ENCODE results near the gene IGF1R. TPM values are rescaled to one million over a fixed set of nuclear protein-coding genes. Genes with fewer than 3 reads are reported as not detected.
A peak's percentile ranks its signal among the peaks of the same experiment; 100 is the strongest.

IGF1R gene
- total RNA-seq, 1 donor from 2014 or later = 47.7 TPM

- no peak for ATAC-seq
- Histone ChIP-seq H3K27me3 (ENCODE audit: low read depth) (no peaks in the 10 kb centered on the region), H3K9me3 (no peaks in the 10 kb centered on the region), H3K36me3 (no peaks in the 10 kb centered on the region), H3K27ac (no peak overlapping the region), H3K4me3 (no peak overlapping the region), H3K4me1 (peaks cover 35% of the 10 kb centered on the region)
- intact Hi-C loops (cut with DNase I) = no loop called here
- no peak for TF ChIP-seq CTCF (IDR thresholded peaks at IDR 0.05)
- no peak for DNase-seq
These were observed 96.8 kb downstream of the IGF1R start for GRCh38 chr15:98745179-98745578.

GRCh38 chr15:98745650-98746374, 97.5 kb downstream of the IGF1R start:
- DNase-seq = no peak
- Histone ChIP-seq H3K27ac (no peak overlapping the region), H3K4me1 (peaks cover 35% of the 10 kb centered on the region), H3K4me3 (no peak overlapping the region), H3K9me3 (no peaks in the 10 kb centered on the region), H3K27me3 (ENCODE audit: low read depth) (no peaks in the 10 kb centered on the region), H3K36me3 (no peaks in the 10 kb centered on the region)
- intact Hi-C loops (cut with DNase I) = no loop called here
- no peak for ATAC-seq
- no peak for TF ChIP-seq CTCF (IDR thresholded peaks at IDR 0.05)

- Histone ChIP-seq H3K4me1 (peaks cover 35% of the 10 kb centered on the region), H3K27ac (no peak overlapping the region), H3K4me3 (no peak overlapping the region), H3K9me3 (no peaks in the 10 kb centered on the region), H3K27me3 (ENCODE audit: low read depth) (no peaks in the 10 kb centered on the region), H3K36me3 (no peaks in the 10 kb centered on the region)
- no peak for DNase-seq
- intact Hi-C loops (cut with DNase I) = no loop called here
- TF ChIP-seq CTCF (IDR thresholded peaks at IDR 0.05) = no peak
- no peak for ATAC-seq
These were observed 98.2 kb downstream of the IGF1R start for GRCh38 chr15:98746375-98747155.

GRCh38 chr15:98751767-98752166, 103.4 kb downstream of the IGF1R start:
- Histone ChIP-seq H3K9me3 (no peaks in the 10 kb centered on the region), H3K27ac (no peak overlapping the region), H3K4me1 (peaks cover 26% of the 10 kb centered on the region), H3K4me3 (no peak overlapping the region), H3K36me3 (no peaks in the 10 kb centered on the region), H3K27me3 (ENCODE audit: low read depth) (no peaks in the 10 kb centered on the region)
- ATAC-seq (no peak), DNase-seq (no peak)
- intact Hi-C loops (cut with DNase I) = no loop called here
- TF ChIP-seq CTCF (IDR thresholded peaks at IDR 0.05) = no peak

GRCh38 chr15:98753726-98754656, 105.7 kb downstream of the IGF1R start:
- H3K36me3 ChIP-seq = no peaks in the 10 kb centered on the region
- intact Hi-C loops (cut with DNase I) = no loop called here
- H3K4me3 ChIP-seq = peak overlapping the region; percentile 19
- no peak for DNase-seq
- H3K9me3 ChIP-seq = no peaks in the 10 kb centered on the region
- no peaks in the 10 kb centered on the region for H3K27me3 ChIP-seq (ENCODE audit: low read depth)
- H3K4me1 ChIP-seq = peaks cover 23% of the 10 kb centered on the region
- no peak for TF ChIP-seq CTCF (IDR thresholded peaks at IDR 0.05)
- no peak overlapping the region for H3K27ac ChIP-seq
- ATAC-seq = peak in 1 of 2 donors; percentile 31
